Measurements from ENCODE around the gene SEMA4A.

DNA sequence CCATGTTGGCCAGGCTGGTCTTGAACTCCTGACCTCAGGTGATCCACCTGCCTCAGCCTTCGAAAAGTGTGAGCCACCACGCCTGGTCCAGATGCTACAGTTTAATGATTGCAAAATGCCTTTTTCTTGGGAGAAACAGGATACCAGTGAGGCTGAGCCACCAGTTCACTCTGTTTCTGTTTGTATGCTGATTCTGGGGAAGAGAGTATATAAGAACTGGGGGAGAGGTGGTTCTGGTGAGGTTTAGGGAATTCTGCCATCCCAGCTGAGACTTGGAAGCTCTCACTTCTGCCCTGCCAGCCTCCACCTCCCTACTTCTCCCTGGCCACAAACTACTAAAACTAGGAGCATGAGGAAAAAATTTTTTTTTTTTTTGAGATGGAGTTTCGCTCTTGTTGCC lies 51.3 kb downstream of the SEMA4A start:
- TF ChIP-seq, protein P1, sequence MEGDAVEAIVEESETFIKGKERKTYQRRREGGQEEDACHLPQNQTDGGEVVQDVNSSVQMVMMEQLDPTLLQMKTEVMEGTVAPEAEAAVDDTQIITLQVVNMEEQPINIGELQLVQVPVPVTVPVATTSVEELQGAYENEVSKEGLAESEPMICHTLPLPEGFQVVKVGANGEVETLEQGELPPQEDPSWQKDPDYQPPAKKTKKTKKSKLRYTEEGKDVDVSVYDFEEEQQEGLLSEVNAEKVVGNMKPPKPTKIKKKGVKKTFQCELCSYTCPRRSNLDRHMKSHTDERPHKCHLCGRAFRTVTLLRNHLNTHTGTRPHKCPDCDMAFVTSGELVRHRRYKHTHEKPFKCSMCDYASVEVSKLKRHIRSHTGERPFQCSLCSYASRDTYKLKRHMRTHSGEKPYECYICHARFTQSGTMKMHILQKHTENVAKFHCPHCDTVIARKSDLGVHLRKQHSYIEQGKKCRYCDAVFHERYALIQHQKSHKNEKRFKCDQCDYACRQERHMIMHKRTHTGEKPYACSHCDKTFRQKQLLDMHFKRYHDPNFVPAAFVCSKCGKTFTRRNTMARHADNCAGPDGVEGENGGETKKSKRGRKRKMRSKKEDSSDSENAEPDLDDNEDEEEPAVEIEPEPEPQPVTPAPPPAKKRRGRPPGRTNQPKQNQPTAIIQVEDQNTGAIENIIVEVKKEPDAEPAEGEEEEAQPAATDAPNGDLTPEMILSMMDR (IDR thresholded peaks at IDR 0.05; ENCODE audit: low read depth, low read length, poor library complexity, severe bottlenecking): no peak
- no peak for TF ChIP-seq EZH2phosphoT487 (IDR thresholded peaks at IDR 0.05; ENCODE audit: borderline replicate concordance, low read length)

Data from DOHH2 (cell line).